HepG2 (cell line): ENCODE data around the gene SALL2. TPM values are rescaled to one million over a fixed set of nuclear protein-coding genes. Genes with fewer than 3 reads are reported as not detected.

ENCODE experiments used
- ARID5B ChIP-seq: IDR thresholded peaks from 2 replicates; pipeline ENCODE4 v1.4.0; 2020; ENCODE audit warnings: mild to moderate bottlenecking, missing genetic modification reagents
- BRCA1 ChIP-seq: sonication (generic); formaldehyde crosslinking; IDR thresholded peaks from 2 replicates; pipeline ENCODE4 v1.4.0; 2020; ENCODE audit warnings: missing genetic modification reagents
- CC2D1A ChIP-seq: sonication (generic); formaldehyde crosslinking; IDR thresholded peaks from 2 replicates; pipeline ENCODE4 v1.8.1; 2023; ENCODE audit warnings: mild to moderate bottlenecking, missing genetic modification reagents
- CHD4 ChIP-seq: fragments of 200-600 bp; sonication (generic); IDR thresholded peaks from 2 replicates; pipeline ENCODE4 v1.7.0; 2017; ENCODE audit warnings: mild to moderate bottlenecking, low read length, borderline replicate concordance
- HOXA3 ChIP-seq: sonication (generic); formaldehyde crosslinking; IDR thresholded peaks from 2 replicates; pipeline ENCODE4 v1.5.0; 2020; ENCODE audit warnings: missing genetic modification reagents
- ISL2 ChIP-seq: sonication (generic); formaldehyde crosslinking; IDR thresholded peaks from 2 replicates; pipeline ENCODE4 v1.5.0; 2020; ENCODE audit warnings: missing genetic modification reagents
- NFYC ChIP-seq: IDR thresholded peaks from 2 replicates; pipeline ENCODE4 v1.6.1; 2016; ENCODE audit warnings: missing genetic modification reagents, missing compliant biosample characterization
- PAXIP1 ChIP-seq: sonication (generic); formaldehyde crosslinking; conservative IDR thresholded peaks from 2 replicates; pipeline ENCODE4 v1.4.0; 2020; ENCODE audit warnings: mild to moderate bottlenecking, missing genetic modification reagents, moderate library complexity
- PBX3 ChIP-seq: sonication (generic); formaldehyde crosslinking; IDR thresholded peaks from 2 replicates; pipeline ENCODE4 v1.8.1; 2023; ENCODE audit warnings: missing genetic modification reagents, inconsistent platforms, borderline replicate concordance
- WIZ ChIP-seq: sonication (generic); formaldehyde crosslinking; IDR thresholded peaks from 2 replicates; pipeline ENCODE4 v1.5.1; 2020; ENCODE audit warnings: mild to moderate bottlenecking, missing genetic modification reagents
- ZEB1 ChIP-seq: IDR thresholded peaks from 2 replicates; pipeline ENCODE4 v1.6.1; 2012; ENCODE audit warnings: mild to moderate bottlenecking, low read depth, inconsistent platforms; ENCODE audit not compliant: insufficient replicate concordance
- ZMAT3 ChIP-seq: sonication (generic); formaldehyde crosslinking; conservative IDR thresholded peaks from 2 replicates; pipeline ENCODE4 v1.7.0; 2021; ENCODE audit warnings: missing genetic modification reagents
- ZNF570 ChIP-seq: sonication (generic); formaldehyde crosslinking; IDR thresholded peaks from 2 replicates; pipeline ENCODE4 v1.4.0; 2020; ENCODE audit warnings: mild to moderate bottlenecking, missing genetic modification reagents, borderline replicate concordance
- ZNF629 ChIP-seq: sonication (generic); formaldehyde crosslinking; conservative IDR thresholded peaks from 2 replicates; pipeline ENCODE4 v1.5.0; 2020; ENCODE audit warnings: missing genetic modification reagents
- ZSCAN9 ChIP-seq: IDR thresholded peaks from 2 replicates; pipeline ENCODE4 v1.6.1; 2016; ENCODE audit warnings: borderline replicate concordance
- polyA plus RNA-seq, 8 experiments: library from polyadenylated mRNA; depleted of rRNA in 3 of 8; stranded (reverse) in 7 of 8; unstranded in 1 of 8; fragments of >200 nt; fragmentation: Illumina TruSeq in 4 of 8; extraction: Trizol in 4 of 8; gene quantifications; 2 replicates each; pipeline versions ENCODE4 v1.2.1 to v1.2.3, GENCODE V29; 2011 to 2016; ENCODE audit warnings: low read depth in 4 of 8, missing spikeins in 1 of 8, mixed read lengths in 1 of 8; ENCODE audit not compliant: insufficient read depth in 1 of 8
- total RNA-seq, 5 experiments: library from RNA; depleted of rRNA; stranded (reverse); fragments of >200 nt; fragmentation: Illumina TruSeq; extraction: Trizol; gene quantifications; 2 replicates each; pipeline ENCODE4 v1.2.3, GENCODE V29; 2016; ENCODE audit warnings: low read depth in 1 of 5
- TF ChIP-seq, protein P1 (sequence below): sonication (generic); formaldehyde crosslinking; IDR thresholded peaks from 2 replicates; pipeline ENCODE4 v1.5.0; 2020; ENCODE audit warnings: missing genetic modification reagents
- TF ChIP-seq, protein P2 (sequence below): fragments of 450-650 bp; IDR thresholded peaks from 2 replicates; pipeline ENCODE4 v1.6.1; 2017

Gene SALL2
- total and polyA plus RNA-seq, 2 of the 13 experiments (the other 11 are each of a cell fraction or from before 2014, with no cell fraction given), result 4.9 to 5.8 TPM

- no peak for TF ChIP-seq ZNF570 (CRISPR knock-in tag)
- TF ChIP-seq ZSCAN9 (CRISPR knock-in tag), result no peak
- TF ChIP-seq PBX3 (CRISPR knock-in tag), result no peak
- TF ChIP-seq CC2D1A (CRISPR knock-in tag), result no peak
- TF ChIP-seq WIZ (CRISPR knock-in tag), result peak; percentile 76; the same call in 1 of the 2 replicates
- no peak for TF ChIP-seq NFYC (CRISPR knock-in tag)
- TF ChIP-seq ZNF629 (CRISPR knock-in tag), result peak; percentile 85
- no peak for TF ChIP-seq BRCA1 (CRISPR knock-in tag)
- TF ChIP-seq HOXA3, result peak; percentile 88
- TF ChIP-seq, protein P1, sequence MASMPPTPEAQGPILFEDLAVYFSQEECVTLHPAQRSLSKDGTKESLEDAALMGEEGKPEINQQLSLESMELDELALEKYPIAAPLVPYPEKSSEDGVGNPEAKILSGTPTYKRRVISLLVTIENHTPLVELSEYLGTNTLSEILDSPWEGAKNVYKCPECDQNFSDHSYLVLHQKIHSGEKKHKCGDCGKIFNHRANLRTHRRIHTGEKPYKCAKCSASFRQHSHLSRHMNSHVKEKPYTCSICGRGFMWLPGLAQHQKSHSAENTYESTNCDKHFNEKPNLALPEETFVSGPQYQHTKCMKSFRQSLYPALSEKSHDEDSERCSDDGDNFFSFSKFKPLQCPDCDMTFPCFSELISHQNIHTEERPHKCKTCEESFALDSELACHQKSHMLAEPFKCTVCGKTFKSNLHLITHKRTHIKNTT, result no peak
- TF ChIP-seq PAXIP1 (CRISPR knock-in tag), result peak; percentile 98
- TF ChIP-seq ZMAT3 (CRISPR knock-in tag), result 0 out of 2 replicates have a peak, but pooled peaks have one; percentile 62
- peak; percentile 94 for TF ChIP-seq ZEB1
- TF ChIP-seq ISL2 (CRISPR knock-in tag), result peak; percentile 71; the same call in 1 of the 2 replicates
- TF ChIP-seq, protein P2, sequence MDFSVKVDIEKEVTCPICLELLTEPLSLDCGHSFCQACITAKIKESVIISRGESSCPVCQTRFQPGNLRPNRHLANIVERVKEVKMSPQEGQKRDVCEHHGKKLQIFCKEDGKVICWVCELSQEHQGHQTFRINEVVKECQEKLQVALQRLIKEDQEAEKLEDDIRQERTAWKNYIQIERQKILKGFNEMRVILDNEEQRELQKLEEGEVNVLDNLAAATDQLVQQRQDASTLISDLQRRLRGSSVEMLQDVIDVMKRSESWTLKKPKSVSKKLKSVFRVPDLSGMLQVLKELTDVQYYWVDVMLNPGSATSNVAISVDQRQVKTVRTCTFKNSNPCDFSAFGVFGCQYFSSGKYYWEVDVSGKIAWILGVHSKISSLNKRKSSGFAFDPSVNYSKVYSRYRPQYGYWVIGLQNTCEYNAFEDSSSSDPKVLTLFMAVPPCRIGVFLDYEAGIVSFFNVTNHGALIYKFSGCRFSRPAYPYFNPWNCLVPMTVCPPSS, result no peak
- TF ChIP-seq ARID5B (CRISPR knock-in tag), result peak; percentile 87
- 0 out of 2 replicates have a peak, but pooled peaks have one; percentile 42 for TF ChIP-seq CHD4
These were observed 2.5 kb upstream of the SALL2 start (continued) for GRCh38 chr14:21528381-21529348.
